Skeletal muscle cell (primary cell): ENCODE measurements around the gene FABP2.

Experiments
- DNase-seq: peaks from one replicate; pipeline ENCODE4 v3.0.0-alpha.2; 2010; ENCODE audit warnings: low read depth
- H3K4me3 ChIP-seq: 2 replicates; pipeline ENCODE4 v1.5.1; 2011; ENCODE audit warnings: low read depth, mild to moderate bottlenecking, control low read depth, low read length, moderate library complexity

Gene FABP2

DNA sequence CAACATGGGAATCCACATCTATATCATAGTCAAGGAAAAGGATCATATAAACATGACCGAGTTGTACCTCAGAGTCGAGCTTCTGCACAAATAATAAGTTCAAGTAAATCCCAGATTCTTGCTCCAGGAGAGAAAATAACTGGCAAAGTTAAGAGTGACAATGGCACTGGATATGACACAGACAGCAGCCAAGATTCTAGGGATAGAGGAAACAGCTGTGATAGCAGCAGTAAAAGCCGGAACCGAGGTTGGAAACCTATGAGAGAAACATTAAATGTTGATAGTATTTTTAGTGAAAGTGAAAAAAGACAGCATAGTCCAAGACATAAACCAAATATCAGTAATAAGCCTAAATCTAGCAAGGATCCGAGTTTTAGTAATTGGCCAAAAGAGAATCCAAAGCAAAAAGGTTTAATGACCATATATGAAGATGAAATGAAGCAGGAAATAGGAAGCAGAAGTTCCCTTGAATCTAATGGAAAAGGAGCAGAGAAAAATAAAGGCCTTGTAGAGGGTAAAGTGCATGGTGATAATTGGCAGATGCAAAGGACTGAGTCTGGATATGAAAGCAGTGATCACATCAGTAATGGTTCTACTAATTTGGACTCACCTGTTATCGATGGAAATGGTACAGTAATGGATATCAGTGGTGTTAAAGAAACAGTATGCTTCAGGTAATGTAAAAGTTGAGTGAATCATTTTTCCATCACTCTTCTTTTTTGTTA, 50.4 kb downstream of the FABP2 start:
- H3K4me3 ChIP-seq: no peak overlapping the region
- no peak for DNase-seq

DNA sequence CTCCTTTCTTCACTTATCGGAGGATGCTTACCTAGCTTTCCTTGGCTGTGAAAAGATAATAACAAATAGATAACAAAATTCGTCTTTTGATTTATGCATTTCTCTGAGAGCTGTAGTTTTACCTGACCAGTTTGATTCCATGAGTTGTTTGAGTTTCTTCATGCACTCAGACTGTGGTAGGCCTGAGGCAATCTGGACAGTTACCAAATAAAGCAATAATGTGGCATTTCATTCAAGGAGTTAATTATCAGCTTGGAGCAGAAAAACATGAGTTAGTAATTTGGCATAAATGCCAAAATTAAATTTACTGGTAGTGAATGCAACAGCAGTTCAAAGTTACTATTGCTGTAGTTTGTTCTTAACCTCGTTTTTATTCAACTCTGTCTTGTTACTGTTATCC, 53.5 kb downstream of the FABP2 start:
- no peak overlapping the region for H3K4me3 ChIP-seq
- no peak for DNase-seq
